Measurements from ENCODE around the gene PPP5C. TPM values are rescaled to one million over a fixed set of nuclear protein-coding genes. Genes with fewer than 3 reads are reported as not detected.
A peak's percentile ranks its signal among the peaks of the same experiment; 100 is the strongest.
"Not testable (repeated sequence)": the region's sequence is repeated elsewhere in the genome, so short reads cannot be mapped to it uniquely, and the experiment has no call there.

PPP5C gene
- 59.4 and 80.8 TPM in 2 replicates for total RNA-seq (2014; rRNA removed; shearing (Covaris generic))

DNA sequence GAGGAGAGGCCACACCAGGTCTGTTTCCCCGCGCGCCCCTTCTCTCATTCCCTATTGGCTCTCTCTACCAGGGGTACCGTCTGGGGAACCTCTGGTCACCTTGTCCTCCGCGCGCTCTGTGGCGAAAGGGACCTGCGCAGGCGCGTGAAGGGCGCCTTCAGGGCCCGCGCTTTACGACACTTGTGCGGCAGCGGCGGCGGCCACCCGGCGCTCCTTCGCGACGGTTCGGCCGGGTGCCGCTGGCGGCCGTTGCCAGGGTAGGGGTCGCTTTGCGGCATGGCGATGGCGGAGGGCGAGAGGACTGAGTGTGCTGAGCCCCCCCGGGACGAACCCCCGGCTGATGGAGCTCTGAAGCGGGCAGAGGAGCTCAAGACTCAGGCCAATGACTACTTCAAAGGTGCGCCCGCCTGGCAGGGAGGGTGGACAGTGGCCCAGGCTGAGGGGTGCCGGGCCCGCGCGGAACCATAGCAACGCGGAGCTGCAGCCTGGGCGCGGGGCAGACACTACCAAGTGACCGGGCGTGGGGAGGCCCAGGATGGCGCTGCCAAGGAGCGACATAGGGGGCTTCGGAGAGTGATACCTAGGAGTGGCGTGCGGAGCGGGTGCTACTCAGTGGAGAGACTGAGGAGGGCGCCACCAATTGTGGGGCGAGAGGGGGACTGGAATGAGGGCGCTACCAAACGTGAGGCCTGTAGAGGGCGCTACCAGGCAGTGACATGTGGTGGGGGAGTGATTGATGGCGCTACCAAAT lies at the start of gene PPP5C:
Gene PPP5C (plus strand): TSS at position 267 of the 751 bp plus-strand sequence. CDS start 10 bp downstream, at position 277.
- peak; percentile 98 for DNase-seq (ENCODE audit: low read depth)

DNA sequence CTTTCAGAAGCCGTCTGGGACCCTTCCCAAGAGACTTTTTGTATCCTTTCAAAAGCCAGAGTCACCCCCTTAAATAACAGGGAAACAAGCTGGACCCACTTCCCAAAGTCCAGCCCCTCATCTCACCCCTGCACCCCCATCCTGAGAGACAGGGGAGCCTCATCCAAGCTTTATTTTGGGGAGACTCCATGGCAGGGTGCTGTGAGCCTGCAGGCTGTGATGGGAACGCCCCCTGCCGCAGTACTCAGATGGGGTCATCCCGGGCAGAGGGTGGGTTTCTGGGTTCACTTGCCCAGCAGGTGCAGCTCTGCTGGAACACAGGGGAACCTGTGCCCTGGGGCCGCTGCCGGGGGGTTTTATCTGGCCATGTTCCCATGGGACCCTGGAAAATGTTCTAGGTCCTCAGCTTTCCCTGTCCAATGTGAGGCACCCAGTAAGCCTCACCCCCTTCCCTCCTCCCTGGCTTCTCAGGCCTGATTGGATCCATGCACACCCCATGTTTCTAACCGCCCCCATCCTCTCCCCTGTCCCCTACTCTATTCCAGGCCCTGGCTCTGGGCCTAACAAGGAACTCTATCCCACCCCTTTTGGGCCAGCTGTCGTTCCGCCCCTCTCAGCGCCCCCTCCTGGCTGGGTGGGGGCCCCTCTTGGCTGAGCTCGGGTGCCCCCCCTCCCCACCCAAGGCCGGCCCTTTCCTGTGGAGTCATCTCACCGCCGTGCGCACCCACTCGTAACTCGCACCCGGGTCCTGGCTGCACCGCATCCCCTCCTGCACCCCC lies 49.0 kb upstream of the PPP5C start:
- no peak for DNase-seq (ENCODE audit: low read depth)

DNA sequence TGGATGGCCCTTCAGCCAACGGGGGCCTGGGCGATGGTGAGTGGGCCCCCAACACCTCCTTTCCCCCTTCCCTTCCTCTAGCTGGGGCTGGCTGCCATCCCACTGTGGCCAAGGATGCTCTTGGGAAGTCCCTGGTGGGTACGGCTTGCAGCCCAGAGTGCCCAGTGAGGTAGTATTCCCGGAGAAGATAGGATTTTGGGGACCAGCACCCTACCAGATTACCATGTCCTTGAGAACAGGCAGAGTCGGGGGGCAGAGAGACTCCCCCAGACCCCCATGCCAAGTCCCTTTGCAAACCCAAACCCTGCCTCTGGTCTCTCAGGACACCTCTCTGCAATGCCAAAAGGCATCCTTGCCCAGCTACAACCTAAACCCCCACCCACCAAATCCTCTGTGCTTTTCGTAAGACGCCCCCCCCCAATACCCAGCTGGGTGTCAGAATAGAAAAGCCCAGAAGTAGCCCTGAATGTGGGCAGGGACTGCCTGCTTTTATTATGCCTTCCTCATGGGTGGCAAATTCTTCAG lies 48.3 kb upstream of the PPP5C start:
- DNase-seq (ENCODE audit: low read depth): peak; percentile 15

DNA sequence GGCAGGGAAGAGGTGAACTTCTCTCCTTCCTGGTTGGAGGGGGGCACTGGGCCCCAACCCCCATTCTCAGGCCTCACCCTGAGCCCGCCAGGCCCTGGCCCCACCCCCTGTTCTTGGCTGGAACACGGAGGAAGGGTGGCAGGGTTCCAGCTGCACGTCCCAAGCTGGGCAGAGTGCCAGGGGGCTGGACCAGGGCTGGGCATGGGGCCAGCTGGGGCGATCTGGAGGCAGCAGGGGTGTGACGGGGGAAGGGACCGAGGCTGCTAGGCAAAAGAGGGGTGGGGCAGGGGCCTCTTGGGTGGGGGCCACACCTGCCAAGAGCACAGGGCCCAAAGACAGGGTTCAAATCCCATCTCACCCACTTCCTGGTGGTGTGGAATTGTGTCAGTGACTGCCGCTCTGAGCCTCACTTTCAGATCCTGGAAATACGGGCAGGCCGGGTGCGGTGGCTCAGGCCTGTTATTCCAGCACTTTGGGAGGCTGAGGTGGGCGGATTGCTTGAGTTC lies 47.8 kb upstream of the PPP5C start:
- DNase-seq (ENCODE audit: low read depth): peak; percentile 91

- DNase-seq (ENCODE audit: low read depth): no peak
Measured at GRCh38 chr19:46299695-46300094, 47.2 kb upstream of the PPP5C start.

DNA sequence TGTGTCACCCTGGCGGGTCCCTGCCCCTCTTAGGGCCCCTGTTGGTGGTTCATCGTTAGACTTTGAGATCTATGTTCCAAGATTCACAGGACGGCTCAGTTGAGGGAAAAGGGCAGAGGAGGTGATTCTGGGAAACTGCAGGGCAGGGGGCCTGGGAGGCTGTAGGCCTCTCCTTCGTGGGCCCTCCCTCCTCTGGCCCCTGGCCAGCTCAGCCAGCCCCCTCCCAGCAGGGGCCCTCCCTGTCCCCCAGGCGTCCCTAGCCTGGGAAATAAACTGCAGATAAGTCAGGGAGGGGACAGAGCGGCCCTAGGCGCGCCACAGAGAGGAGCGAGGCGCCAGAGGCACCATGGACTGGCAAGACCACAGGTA lies 43.6 kb upstream of the PPP5C start:
- no peak for DNase-seq (ENCODE audit: low read depth)

DNA sequence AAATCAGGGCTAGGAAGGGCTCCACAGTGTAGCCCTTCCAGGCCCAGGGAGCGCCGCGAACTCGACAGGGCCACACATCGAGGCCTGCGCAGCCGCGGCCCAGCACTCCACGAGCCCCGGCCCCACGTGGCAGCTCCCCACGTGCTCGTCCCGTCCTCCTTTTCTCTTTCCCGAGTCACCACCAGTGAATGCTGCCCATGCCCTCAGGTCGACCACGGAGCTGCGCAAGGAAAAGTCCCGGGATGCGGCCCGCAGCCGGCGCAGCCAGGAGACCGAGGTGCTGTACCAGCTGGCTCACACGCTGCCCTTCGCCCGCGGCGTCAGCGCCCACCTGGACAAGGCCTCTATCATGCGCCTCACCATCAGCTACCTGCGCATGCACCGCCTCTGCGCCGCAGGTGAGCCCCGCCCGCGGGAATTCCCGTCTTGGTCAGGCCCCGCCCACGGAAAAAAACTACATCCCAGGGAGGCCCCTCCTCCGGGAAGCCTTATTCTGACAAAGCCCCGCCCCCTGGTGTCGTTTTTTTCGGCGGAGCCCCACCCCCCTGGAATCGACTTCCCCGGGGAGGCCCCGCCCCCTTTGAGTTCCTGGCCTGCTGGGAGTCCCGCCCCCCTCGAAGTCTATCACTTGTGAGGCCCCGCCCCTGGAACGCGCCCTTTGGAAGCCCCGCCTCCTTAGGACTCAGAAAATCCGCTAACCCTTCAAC lies 43.0 kb upstream of the PPP5C start:
- peak; percentile 17 for DNase-seq (ENCODE audit: low read depth)

GRCh38 chr19:46306501-46306900 lies 40.4 kb upstream of the PPP5C start:
- DNase-seq (ENCODE audit: low read depth): no peak

DNA sequence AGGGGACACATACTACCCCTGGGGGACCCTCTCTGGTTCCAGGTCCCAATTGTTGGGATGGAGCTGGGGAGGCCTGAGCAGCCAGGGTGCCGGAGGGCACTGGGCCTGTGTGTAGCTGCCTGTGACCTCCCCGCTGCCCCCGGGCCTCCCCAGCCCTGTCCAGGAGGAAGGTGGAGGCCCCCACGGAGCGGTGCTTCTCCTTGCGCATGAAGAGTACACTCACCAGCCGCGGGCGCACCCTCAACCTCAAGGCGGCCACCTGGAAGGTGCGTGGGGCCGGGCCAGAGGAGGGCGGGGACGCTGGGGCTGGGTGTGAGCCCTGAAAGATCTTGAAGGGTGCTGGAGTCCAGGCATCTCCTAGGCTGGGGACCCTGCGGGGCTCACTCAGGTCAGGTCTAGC lies 38.4 kb upstream of the PPP5C start:
- no peak for DNase-seq (ENCODE audit: low read depth)

DNA sequence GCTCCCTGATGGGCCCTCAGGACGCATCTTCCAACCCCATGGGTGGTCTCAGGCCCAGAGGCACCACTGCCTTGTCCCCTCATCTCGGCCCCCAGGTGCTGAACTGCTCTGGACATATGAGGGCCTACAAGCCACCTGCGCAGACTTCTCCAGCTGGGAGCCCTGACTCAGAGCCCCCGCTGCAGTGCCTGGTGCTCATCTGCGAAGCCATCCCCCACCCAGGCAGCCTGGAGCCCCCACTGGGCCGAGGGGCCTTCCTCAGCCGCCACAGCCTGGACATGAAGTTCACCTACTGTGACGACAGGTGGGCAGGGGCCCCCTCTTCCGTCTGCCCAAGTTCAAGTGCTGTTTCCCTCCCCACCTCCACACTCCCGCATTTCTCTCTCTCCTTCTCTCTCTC lies 37.8 kb upstream of the PPP5C start:
- no peak for DNase-seq (ENCODE audit: low read depth)

DNA sequence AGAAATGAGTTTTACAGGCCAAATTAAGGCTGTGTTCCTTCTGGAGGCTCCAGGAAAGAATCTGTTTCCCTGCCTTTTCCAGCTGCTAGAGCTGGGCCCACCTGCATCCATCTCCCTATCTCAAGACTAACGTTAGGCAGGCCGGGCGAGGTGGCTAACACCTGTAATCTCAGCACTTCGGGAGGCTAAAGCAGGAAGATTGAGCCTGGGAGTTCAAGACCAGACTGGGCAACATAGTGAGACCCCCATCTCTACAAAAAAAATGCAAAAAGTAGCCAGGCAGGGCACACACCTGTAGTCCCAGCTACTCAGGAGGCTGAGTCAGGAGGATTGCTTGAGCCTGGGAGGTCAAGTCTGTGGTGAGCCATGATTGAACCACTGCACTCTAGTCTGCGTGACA lies 35.4 kb upstream of the PPP5C start:
- no peak for DNase-seq (ENCODE audit: low read depth)

DNA sequence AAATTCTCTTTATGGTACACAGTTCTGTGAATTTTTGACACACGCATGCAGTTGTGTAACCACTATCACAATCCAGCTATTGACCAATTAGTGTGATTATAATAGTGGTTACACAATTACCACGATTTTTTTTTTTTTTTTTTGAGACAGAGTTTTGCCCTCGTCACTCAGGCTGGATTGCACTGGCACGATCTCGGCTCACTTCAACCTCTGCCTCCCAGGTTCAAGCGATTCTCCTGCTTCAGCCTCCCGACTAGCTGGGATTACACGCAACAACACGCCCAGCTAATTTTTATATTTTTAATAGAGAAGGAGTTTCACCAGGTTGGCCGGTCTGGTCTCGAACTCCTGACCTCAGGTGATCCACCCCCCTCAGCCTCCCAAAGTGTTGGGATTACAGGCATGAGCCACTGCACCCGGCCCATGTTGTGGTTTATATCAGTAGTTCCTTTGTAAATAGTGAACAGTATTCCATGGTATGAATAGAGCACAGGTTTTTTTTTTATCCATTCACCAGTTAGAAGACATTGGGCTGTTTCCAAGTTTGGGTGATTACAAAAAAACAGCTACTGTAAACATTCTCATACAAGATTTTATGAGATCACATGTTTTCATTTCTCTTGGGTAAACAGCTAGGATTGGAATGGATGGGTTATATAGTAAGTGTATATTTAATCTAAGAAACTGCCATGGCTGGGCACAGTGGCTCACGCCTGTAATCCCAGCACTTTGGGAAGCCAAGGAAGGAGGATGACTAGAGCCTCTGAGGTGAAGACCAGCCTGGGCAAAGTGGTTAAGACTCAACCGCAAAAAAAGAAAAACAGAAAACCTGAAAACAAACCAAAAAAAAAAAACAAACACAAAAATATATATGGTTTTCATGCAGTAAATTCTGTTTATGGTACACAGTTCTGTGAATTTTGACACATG lies 33.1 kb upstream of the PPP5C start:
- DNase-seq (ENCODE audit: low read depth): not testable (repeated sequence)

- no peak for DNase-seq (ENCODE audit: low read depth)
Measured at GRCh38 chr19:46317339-46317738, 29.5 kb upstream of the PPP5C start.

- no peak for DNase-seq (ENCODE audit: low read depth)
Measured at GRCh38 chr19:46319613-46320012, 27.3 kb upstream of the PPP5C start.

DNA sequence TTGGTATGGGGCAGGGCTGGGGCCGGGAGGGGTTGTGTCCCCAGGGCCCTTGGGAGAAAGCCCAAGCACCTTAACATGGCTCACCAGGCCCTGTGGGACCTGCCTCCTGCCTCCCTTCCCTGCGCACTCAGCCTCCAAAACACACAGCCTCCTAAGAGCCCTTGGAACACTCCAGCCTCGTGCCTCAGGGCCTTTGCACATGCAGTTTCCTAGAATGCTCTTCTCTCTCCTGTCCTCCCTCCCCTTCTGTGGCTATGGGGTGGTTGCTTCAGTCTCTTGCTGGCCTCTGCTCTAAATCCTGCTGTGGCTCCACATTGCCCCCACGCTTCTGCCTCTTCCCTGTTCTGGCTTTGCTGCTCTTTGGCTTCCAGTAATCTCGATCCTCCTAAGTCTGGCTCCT lies 26.3 kb upstream of the PPP5C start:
- DNase-seq (ENCODE audit: low read depth): no peak

DNA sequence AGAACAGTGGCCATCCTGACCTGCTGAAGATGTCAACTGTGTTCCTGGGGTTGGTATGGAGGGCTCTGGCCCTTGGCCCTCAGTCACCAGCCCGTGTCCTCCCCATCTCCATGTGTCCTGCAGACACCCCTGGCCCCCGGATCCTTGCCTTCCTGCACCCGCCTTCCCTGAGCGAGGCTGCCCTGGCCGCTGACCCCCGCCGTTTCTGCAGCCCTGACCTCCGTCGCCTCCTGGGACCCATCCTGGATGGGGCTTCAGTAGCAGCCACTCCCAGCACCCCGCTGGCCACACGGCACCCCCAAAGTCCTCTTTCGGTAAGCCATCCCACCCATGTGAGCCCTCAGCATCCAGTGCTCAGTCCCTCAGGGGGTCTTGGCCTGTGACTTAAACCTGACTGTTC lies 25.2 kb upstream of the PPP5C start:
- DNase-seq (ENCODE audit: low read depth): no peak

DNA sequence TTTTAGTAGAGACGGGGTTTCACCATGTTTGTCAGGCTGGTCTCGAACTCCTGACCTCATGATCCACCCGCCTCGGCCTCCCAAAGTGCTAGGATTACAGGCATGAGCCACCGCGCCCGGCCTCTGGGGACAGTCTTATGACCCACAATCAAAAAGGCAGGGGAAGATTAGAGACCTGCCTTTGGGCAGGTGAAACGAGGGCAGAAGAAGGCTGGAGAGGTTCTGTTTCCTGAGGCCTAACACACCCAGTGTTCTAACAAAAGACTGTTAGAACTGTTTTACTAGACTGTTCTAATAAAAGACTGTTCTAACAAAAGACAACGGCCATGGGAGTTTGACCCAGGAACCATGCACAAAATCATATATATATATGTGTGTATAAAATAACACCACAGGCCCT lies 23.7 kb upstream of the PPP5C start:
- DNase-seq (ENCODE audit: low read depth): not testable (repeated sequence)

DNA sequence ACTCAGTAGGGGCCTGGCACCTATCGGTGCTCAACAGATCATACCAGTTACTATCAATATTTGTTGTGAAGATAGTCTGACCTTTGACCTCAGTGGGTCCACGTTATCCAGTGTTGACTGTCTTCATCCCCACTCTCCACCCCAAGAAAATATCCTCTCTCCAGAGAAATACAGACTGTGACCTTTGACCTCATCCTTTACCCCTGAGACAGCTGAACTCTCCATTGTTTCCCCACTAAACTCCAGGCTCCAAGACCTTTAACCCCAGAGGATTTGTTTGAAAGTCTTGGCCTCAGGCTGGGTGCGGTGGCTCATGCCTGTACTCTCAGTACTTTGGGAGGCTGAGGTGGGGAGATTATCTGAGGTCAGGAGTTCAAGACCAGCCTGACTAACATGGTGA lies 22.6 kb upstream of the PPP5C start:
- no peak for DNase-seq (ENCODE audit: low read depth)

DNA sequence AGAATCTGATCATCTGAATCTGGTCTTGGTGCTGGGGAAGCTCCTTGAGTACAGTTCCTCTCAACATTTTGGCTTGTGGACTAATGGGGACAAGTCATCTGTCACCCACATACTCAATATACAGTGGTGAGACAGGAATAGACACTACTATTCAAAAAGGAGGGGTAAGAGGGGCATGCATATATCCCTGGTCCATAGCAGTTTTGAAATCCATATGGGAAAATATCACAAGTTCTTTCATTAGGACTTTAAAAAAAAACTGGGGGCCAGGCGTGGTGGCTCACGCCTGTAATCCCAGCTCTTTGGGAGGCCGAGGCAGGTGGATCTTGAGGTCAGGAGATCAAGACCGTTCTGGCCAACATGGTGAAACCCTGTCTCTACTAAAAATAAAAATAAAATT lies 20.3 kb upstream of the PPP5C start:
- DNase-seq (ENCODE audit: low read depth): no peak

GRCh38 chr19:46328079-46328478 lies 18.8 kb upstream of the PPP5C start:
- no peak for DNase-seq (ENCODE audit: low read depth)

- DNase-seq (ENCODE audit: low read depth): no peak
Measured at GRCh38 chr19:46330319-46330918, 16.5 kb upstream of the PPP5C start.

All from Daoy (cell line).